Stomach (tissue), 4 donors: ENCODE results near the gene CRYBG1.

Experiments used
- CTCF ChIP-seq, 7 experiments: fragments of 450-650 bp in 4 of 7; fragments of 200-600 bp in 3 of 7; sonication (generic) in 3 of 7; IDR thresholded peaks; one replicate each; pipeline ENCODE4 v1.5.1; 2016 to 2019; ENCODE audit warnings: antibody characterized with exemption in 7 of 7, control low read depth in 2 of 7, mild to moderate bottlenecking in 1 of 7
- POLR2A ChIP-seq, 4 donors: fragments of 450-650 bp; IDR thresholded peaks; one replicate each; pipeline ENCODE4 v1.6.1; 2016; ENCODE audit warnings: antibody characterized with exemption in 4 of 4, control low read depth in 2 of 4, mild to moderate bottlenecking in 1 of 4, moderate library complexity in 1 of 4
- POLR2AphosphoS5 ChIP-seq, 3 donors: sonication (generic); formaldehyde crosslinking; IDR thresholded peaks; one replicate each; pipeline ENCODE4 v1.6.1; 2016; ENCODE audit warnings: antibody characterized with exemption in 3 of 3

- TF ChIP-seq CTCF (IDR thresholded peaks at IDR 0.05): no peak
- TF ChIP-seq POLR2AphosphoS5 (IDR thresholded peaks at IDR 0.05): no peak
- TF ChIP-seq POLR2A (IDR thresholded peaks at IDR 0.05): no peak
These were observed 208.0 kb downstream of the CRYBG1 start for GRCh38 chr6:106568530-106568929.
